Spleen (tissue), 7 donors: Measurements from ENCODE around the gene PI16.

Source experiments
- POLR2A ChIP-seq, 3 donors: fragments of 450-650 bp; IDR thresholded peaks; one replicate each; pipeline ENCODE4 v1.5.1; 2017; ENCODE audit warnings: antibody characterized with exemption in 3 of 3, mild to moderate bottlenecking in 1 of 3
- POLR2AphosphoS5 ChIP-seq, 3 donors: sonication (generic); formaldehyde crosslinking; IDR thresholded peaks; one replicate each; pipeline ENCODE4 v1.5.1; 2017; ENCODE audit warnings: antibody characterized with exemption in 3 of 3
- TF ChIP-seq, protein P1 (sequence below), 11 experiments: fragments of 200-600 bp in 7 of 11; fragments of 450-650 bp in 4 of 11; sonication (generic) in 4 of 11; IDR thresholded peaks in 8 of 11; conservative IDR thresholded peaks in 3 of 11; 1 replicate in 7 of 11; 2 replicates in 4 of 11; pipeline versions ENCODE4 v1.4.0 to v1.8.0; 2016 to 2021; ENCODE audit warnings: antibody characterized with exemption in 11 of 11, inconsistent platforms in 4 of 11, mild to moderate bottlenecking in 1 of 11
- donor health status: DM: no; HTN: no; CAD: no; lungs with moderate emphysema.
- donor health status: DM: no; HTN: no; CAD: no.
- donor health status: DM: no; HTN: no; CAD: no.

DNA sequence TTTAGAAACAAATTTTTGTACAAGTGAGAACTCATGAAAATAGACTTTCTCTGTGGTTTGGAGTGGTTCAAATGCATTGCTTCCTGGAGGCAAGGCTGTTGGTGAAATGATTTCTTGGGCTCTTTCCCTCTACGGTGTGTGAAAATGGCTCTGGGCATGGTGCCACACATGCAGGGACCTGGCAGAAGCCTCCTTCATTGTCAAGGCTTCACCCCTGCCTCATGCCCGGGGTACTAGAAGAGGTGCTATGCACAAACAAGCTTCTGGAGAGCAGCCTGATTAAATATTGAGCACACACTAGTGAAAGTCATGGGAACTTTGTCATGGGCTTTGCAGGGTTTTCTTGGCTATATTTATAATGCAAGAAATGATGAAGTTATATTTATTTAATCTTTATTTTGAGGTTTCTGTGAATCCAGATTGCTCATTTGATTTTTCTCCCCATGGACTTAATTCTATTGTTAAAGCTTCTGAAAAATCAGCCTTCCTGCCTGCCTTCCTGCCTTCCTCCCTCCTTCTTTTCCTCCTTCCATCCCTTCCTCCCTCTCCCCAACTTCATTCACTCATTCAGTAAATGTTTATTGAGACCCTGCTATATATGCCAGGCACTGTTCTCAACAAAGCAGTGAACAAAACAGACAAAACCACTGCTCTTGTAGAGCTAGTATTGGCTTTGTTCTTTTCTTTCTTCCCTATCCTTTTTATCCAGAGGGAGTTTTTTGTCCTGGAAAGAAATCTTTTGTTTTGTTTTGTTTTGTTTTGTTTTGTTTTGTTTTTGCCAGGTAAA is 47.8 kb upstream of the PI16 start:
- TF ChIP-seq, protein P1, sequence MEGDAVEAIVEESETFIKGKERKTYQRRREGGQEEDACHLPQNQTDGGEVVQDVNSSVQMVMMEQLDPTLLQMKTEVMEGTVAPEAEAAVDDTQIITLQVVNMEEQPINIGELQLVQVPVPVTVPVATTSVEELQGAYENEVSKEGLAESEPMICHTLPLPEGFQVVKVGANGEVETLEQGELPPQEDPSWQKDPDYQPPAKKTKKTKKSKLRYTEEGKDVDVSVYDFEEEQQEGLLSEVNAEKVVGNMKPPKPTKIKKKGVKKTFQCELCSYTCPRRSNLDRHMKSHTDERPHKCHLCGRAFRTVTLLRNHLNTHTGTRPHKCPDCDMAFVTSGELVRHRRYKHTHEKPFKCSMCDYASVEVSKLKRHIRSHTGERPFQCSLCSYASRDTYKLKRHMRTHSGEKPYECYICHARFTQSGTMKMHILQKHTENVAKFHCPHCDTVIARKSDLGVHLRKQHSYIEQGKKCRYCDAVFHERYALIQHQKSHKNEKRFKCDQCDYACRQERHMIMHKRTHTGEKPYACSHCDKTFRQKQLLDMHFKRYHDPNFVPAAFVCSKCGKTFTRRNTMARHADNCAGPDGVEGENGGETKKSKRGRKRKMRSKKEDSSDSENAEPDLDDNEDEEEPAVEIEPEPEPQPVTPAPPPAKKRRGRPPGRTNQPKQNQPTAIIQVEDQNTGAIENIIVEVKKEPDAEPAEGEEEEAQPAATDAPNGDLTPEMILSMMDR (IDR thresholded peaks at IDR 0.05 in 8 of 11, conservative IDR thresholded peaks at IDR 0.05 in 3 of 11): no peak
- no peak for TF ChIP-seq POLR2AphosphoS5 (IDR thresholded peaks at IDR 0.05)
- TF ChIP-seq POLR2A (IDR thresholded peaks at IDR 0.05): no peak
